Endothelial cell of umbilical vein (primary cell): ENCODE results near the gene POLG.

Experiments used
- CTCF ChIP-seq, 2 donors: IDR thresholded peaks; 1 replicate in 1 of 2; 2 replicates in 1 of 2; pipeline ENCODE4 v1.5.1; 2011; ENCODE audit warnings: low read length in 2 of 2, mild to moderate bottlenecking in 2 of 2, moderate library complexity in 2 of 2, control low read depth in 1 of 2, inconsistent platforms in 1 of 2, low read depth in 1 of 2; ENCODE audit not compliant: insufficient read depth in 1 of 2; ENCODE audit errors: extremely low read depth in 1 of 2
- EZH2 ChIP-seq: IDR thresholded peaks from 2 replicates; pipeline ENCODE4 v1.6.1; 2012; ENCODE audit warnings: borderline replicate concordance, low read depth, mild to moderate bottlenecking, moderate library complexity, low read length, inconsistent platforms; ENCODE audit not compliant: severe bottlenecking
- FOS ChIP-seq: IDR thresholded peaks from 2 replicates; pipeline ENCODE4 v1.6.1; 2011; ENCODE audit warnings: mild to moderate bottlenecking, low read length, moderate library complexity, borderline replicate concordance; ENCODE audit not compliant: insufficient read depth
- GATA2 ChIP-seq: IDR thresholded peaks from 2 replicates; pipeline ENCODE4 v1.7.0; 2011; ENCODE audit warnings: low read depth, mild to moderate bottlenecking, moderate library complexity, mixed read lengths, low read length; ENCODE audit not compliant: insufficient read length, insufficient read depth
- JUN ChIP-seq: IDR thresholded peaks from 2 replicates; pipeline ENCODE4 v1.6.1; 2011; ENCODE audit warnings: borderline replicate concordance, low read depth; ENCODE audit not compliant: insufficient read length, insufficient read depth
- MAX ChIP-seq: IDR thresholded peaks from 2 replicates; pipeline ENCODE4 v1.6.1; 2011; ENCODE audit not compliant: insufficient read depth, insufficient read length
- MYC ChIP-seq: IDR thresholded peaks from one replicate; pipeline ENCODE4 v1.6.1; 2011; ENCODE audit warnings: mild to moderate bottlenecking, low read depth, low read length
- POLR2A ChIP-seq: IDR thresholded peaks from 2 replicates; pipeline ENCODE4 v1.6.1; 2012; ENCODE audit warnings: low read depth, mild to moderate bottlenecking, control low read depth, low read length
- POLR2AphosphoS5 ChIP-seq: IDR thresholded peaks from 2 replicates; pipeline ENCODE4 v1.6.1; 2012; ENCODE audit warnings: low read depth, mild to moderate bottlenecking, control low read depth, low read length, moderate library complexity; ENCODE audit not compliant: insufficient read depth

GRCh38 chr15:89379818-89380217 lies 45.2 kb upstream of the POLG start:
- TF ChIP-seq POLR2A, result no peak
- TF ChIP-seq POLR2AphosphoS5, result no peak
- TF ChIP-seq GATA2, result no peak
- no peak for TF ChIP-seq CTCF (IDR thresholded peaks at IDR 0.05; ENCODE audit: extremely low read depth in 1 of 2, insufficient read depth in 1 of 2, low read depth in 1 of 2, low read length in 2 of 2)
- no peak for TF ChIP-seq EZH2
- TF ChIP-seq MAX, result no peak
- TF ChIP-seq MYC, result no peak
- no peak for TF ChIP-seq JUN
- no peak for TF ChIP-seq FOS
